HG02981 (cell line): ENCODE data around the gene CD69.

ENCODE experiments used
- ATAC-seq: cut with Tn5 transposase; IDR thresholded peaks from one replicate; pipeline ENCODE4 v1.9.1; 2021; ENCODE audit warnings: mild to moderate bottlenecking, moderate library complexity; ENCODE audit not compliant: unreplicated experiment

The CD69 gene

GRCh38 chr12:9782547-9783382 is 22.1 kb upstream of the CD69 start:
- no peak for ATAC-seq

- no peak for ATAC-seq
These were observed 20.7 kb upstream of the CD69 start for GRCh38 chr12:9781360-9781759.

- ATAC-seq = no peak
These were observed 18.5 kb upstream of the CD69 start for GRCh38 chr12:9779209-9779608.

GRCh38 chr12:9776781-9777180 is 16.1 kb upstream of the CD69 start:
- ATAC-seq = no peak

- no peak for ATAC-seq
These were observed 12.6 kb upstream of the CD69 start for GRCh38 chr12:9773216-9773877.

- ATAC-seq = no peak
These were observed 2.3 kb upstream of the CD69 start for GRCh38 chr12:9763025-9763424.

- ATAC-seq = no peak
These were observed 1.7 kb upstream of the CD69 start for GRCh38 chr12:9762369-9762768.

- no peak for ATAC-seq
These were observed 699 bp upstream of the CD69 start for GRCh38 chr12:9761419-9761781.

- ATAC-seq = no peak
These were observed 581 bp downstream of the CD69 start for GRCh38 chr12:9760120-9760519.

- no peak for ATAC-seq
These were observed 1.0 kb downstream of the CD69 start for GRCh38 chr12:9759694-9760093.

- no peak for ATAC-seq
These were observed 2.6 kb downstream of the CD69 start for GRCh38 chr12:9758119-9758518.

- no peak for ATAC-seq
These were observed 3.2 kb downstream of the CD69 start for GRCh38 chr12:9757433-9758025.

- no peak for ATAC-seq
These were observed 4.0 kb downstream of the CD69 start for GRCh38 chr12:9756706-9757105.

- no peak for ATAC-seq
These were observed 4.5 kb downstream of the CD69 start for GRCh38 chr12:9756170-9756569.

- no peak for ATAC-seq
These were observed 5.1 kb downstream of the CD69 start for GRCh38 chr12:9755567-9755966.

GRCh38 chr12:9755035-9755434 is 5.7 kb downstream of the CD69 start:
- no peak for ATAC-seq

GRCh38 chr12:9754099-9754927 is 6.4 kb downstream of the CD69 start:
- no peak for ATAC-seq

- ATAC-seq = no peak
These were observed 7.2 kb downstream of the CD69 start for GRCh38 chr12:9753498-9753897.

GRCh38 chr12:9753073-9753472 is 7.6 kb downstream of the CD69 start:
- ATAC-seq = no peak

GRCh38 chr12:9752145-9752933 is 8.4 kb downstream of the CD69 start:
- no peak for ATAC-seq
